Sigmoid colon (tissue), 4 donors: ENCODE measurements around the gene TOP1.

Experiments
- POLR2A ChIP-seq, 2 donors: fragments of 450-650 bp; IDR thresholded peaks; one replicate each; pipeline ENCODE4 v1.6.1; 2016; ENCODE audit warnings: antibody characterized with exemption in 2 of 2, mild to moderate bottlenecking in 2 of 2, moderate library complexity in 2 of 2
- POLR2AphosphoS5 ChIP-seq, 4 donors: sonication (generic); formaldehyde crosslinking; IDR thresholded peaks; one replicate each; pipeline ENCODE4 v1.6.1; 2017; ENCODE audit warnings: antibody characterized with exemption in 4 of 4
- TF ChIP-seq, protein P1 (sequence below), 4 experiments: fragments of 450-650 bp in 3 of 4; fragments of 200-600 bp in 1 of 4; IDR thresholded peaks; one replicate each; pipeline ENCODE4 v1.5.1; 2016 to 2019; ENCODE audit warnings: antibody characterized with exemption in 4 of 4, mild to moderate bottlenecking in 3 of 4, moderate library complexity in 2 of 4

DNA sequence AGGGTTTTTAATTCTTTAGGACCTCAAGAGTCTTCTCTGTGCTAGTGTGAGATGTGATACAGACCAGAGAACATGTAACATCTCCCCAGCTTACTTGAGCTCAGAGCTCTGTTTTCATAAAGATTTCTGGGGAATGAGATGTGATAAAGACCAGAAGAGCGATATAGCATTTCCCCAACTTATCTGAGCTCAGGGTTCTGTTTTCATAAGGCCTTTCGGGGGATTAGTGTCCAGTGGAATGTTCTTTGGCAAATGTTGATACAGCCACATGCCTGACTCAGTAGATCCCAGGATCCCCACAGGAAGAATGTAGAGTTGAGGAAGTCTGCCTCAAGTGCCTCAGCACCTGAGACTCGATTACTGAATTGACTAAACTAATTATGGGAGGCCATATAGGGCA lies 18.7 kb upstream of the TOP1 start:
- TF ChIP-seq, protein P1, sequence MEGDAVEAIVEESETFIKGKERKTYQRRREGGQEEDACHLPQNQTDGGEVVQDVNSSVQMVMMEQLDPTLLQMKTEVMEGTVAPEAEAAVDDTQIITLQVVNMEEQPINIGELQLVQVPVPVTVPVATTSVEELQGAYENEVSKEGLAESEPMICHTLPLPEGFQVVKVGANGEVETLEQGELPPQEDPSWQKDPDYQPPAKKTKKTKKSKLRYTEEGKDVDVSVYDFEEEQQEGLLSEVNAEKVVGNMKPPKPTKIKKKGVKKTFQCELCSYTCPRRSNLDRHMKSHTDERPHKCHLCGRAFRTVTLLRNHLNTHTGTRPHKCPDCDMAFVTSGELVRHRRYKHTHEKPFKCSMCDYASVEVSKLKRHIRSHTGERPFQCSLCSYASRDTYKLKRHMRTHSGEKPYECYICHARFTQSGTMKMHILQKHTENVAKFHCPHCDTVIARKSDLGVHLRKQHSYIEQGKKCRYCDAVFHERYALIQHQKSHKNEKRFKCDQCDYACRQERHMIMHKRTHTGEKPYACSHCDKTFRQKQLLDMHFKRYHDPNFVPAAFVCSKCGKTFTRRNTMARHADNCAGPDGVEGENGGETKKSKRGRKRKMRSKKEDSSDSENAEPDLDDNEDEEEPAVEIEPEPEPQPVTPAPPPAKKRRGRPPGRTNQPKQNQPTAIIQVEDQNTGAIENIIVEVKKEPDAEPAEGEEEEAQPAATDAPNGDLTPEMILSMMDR (IDR thresholded peaks at IDR 0.05): no peak
- TF ChIP-seq POLR2AphosphoS5 (IDR thresholded peaks at IDR 0.05) (no peak), POLR2A (IDR thresholded peaks at IDR 0.05) (no peak)
